Measurements from ENCODE around the gene OPCML. TPM values are rescaled to one million over a fixed set of nuclear protein-coding genes. Genes with fewer than 3 reads are reported as not detected.

The OPCML gene
- total RNA-seq, 1 experiment from 2014 or later: not detected

- H3K36me3 Mint-ChIP-seq (ENCODE audit: insufficient read depth, unreplicated experiment): no peaks in the 10 kb centered on the region
- H3K4me3 Mint-ChIP-seq (ENCODE audit: unreplicated experiment): no peak overlapping the region
- no peak for TF ChIP-seq CTCF (IDR thresholded peaks at IDR 0.05; ENCODE audit: insufficient read depth in 1 of 2, low read depth in 1 of 2, low read length in 1 of 2, severe bottlenecking in 1 of 2, unreplicated experiment in 1 of 2)
- no peaks in the 10 kb centered on the region for H3K9me3 Mint-ChIP-seq (ENCODE audit: unreplicated experiment)
- intact Hi-C loops (cut with micrococcal nuclease; ENCODE audit: unreplicated experiment): no loop called here
- H3K27me3 ChIP-seq (replicated peaks; ENCODE audit: control insufficient read depth, insufficient read depth, low read length): no peaks in the 10 kb centered on the region
- H3K27me3 Mint-ChIP-seq (ENCODE audit: insufficient read depth, unreplicated experiment): no peaks in the 10 kb centered on the region
- no peak overlapping the region for H3K27ac Mint-ChIP-seq (ENCODE audit: unreplicated experiment)
- no peaks in the 10 kb centered on the region for H3K4me1 ChIP-seq
- DNase-seq: no peak
- H3K9me3 ChIP-seq: peaks cover 2% of the 10 kb centered on the region; the same call in 1 of the 2 replicates
- H3K36me3 ChIP-seq (ENCODE audit: control insufficient read depth, insufficient read depth, low read length): no peaks in the 10 kb centered on the region
- H3K4me3 ChIP-seq (ENCODE audit: low read depth, low read length): no peak overlapping the region
- POLR2A ChIA-PET: no interaction called here
- CTCF ChIA-PET: no interaction called here
- H3K4me1 Mint-ChIP-seq (ENCODE audit: low read depth, unreplicated experiment): no peaks in the 10 kb centered on the region
- BruUV-seq (replicated peaks): no TSS peak
These were observed 633.6 kb downstream of the OPCML start for GRCh38 chr11:132898676-132899075.

- no peak overlapping the region for H3K4me3 Mint-ChIP-seq (ENCODE audit: unreplicated experiment)
- DNase-seq: no peak
- H3K36me3 Mint-ChIP-seq (ENCODE audit: insufficient read depth, unreplicated experiment): no peaks in the 10 kb centered on the region
- no peak overlapping the region for H3K27ac Mint-ChIP-seq (ENCODE audit: unreplicated experiment)
- no peak for TF ChIP-seq CTCF (IDR thresholded peaks at IDR 0.05; ENCODE audit: insufficient read depth in 1 of 2, low read depth in 1 of 2, low read length in 1 of 2, severe bottlenecking in 1 of 2, unreplicated experiment in 1 of 2)
- no TSS peak for BruUV-seq (replicated peaks)
- POLR2A ChIA-PET: no interaction called here
- no peaks in the 10 kb centered on the region for H3K27me3 Mint-ChIP-seq (ENCODE audit: insufficient read depth, unreplicated experiment)
- no peak overlapping the region for H3K4me3 ChIP-seq (ENCODE audit: low read depth, low read length)
- no peaks in the 10 kb centered on the region for H3K27me3 ChIP-seq (replicated peaks; ENCODE audit: control insufficient read depth, insufficient read depth, low read length)
- intact Hi-C loops (cut with micrococcal nuclease; ENCODE audit: unreplicated experiment): no loop called here
- CTCF ChIA-PET: no interaction called here
- H3K4me1 Mint-ChIP-seq (ENCODE audit: low read depth, unreplicated experiment): no peaks in the 10 kb centered on the region
- H3K4me1 ChIP-seq: no peaks in the 10 kb centered on the region
- no peaks in the 10 kb centered on the region for H3K36me3 ChIP-seq (ENCODE audit: control insufficient read depth, insufficient read depth, low read length)
- peaks cover 2% of the 10 kb centered on the region; the same call in 1 of the 2 replicates for H3K9me3 ChIP-seq
- no peaks in the 10 kb centered on the region for H3K9me3 Mint-ChIP-seq (ENCODE audit: unreplicated experiment)
These were observed 634.3 kb downstream of the OPCML start for GRCh38 chr11:132898021-132898420.

- no peak overlapping the region for H3K4me3 ChIP-seq (ENCODE audit: low read depth, low read length)
- TF ChIP-seq CTCF (IDR thresholded peaks at IDR 0.05; ENCODE audit: insufficient read depth in 1 of 2, low read depth in 1 of 2, low read length in 1 of 2, severe bottlenecking in 1 of 2, unreplicated experiment in 1 of 2): no peak
- Mint-ChIP-seq H3K9me3 (ENCODE audit: unreplicated experiment) (no peaks in the 10 kb centered on the region), H3K27ac (ENCODE audit: unreplicated experiment) (no peak overlapping the region), H3K4me1 (ENCODE audit: low read depth, unreplicated experiment) (no peaks in the 10 kb centered on the region), H3K36me3 (ENCODE audit: insufficient read depth, unreplicated experiment) (no peaks in the 10 kb centered on the region), H3K27me3 (ENCODE audit: insufficient read depth, unreplicated experiment) (peaks cover 5% of the 10 kb centered on the region), H3K4me3 (ENCODE audit: unreplicated experiment) (no peak overlapping the region)
- intact Hi-C loops (cut with micrococcal nuclease; ENCODE audit: unreplicated experiment): no loop called here
- CTCF ChIA-PET: no interaction called here
- BruUV-seq (replicated peaks): no TSS peak
- no peaks in the 10 kb centered on the region for H3K27me3 ChIP-seq (replicated peaks; ENCODE audit: control insufficient read depth, insufficient read depth, low read length)
- no peaks in the 10 kb centered on the region for H3K9me3 ChIP-seq
- no peak for DNase-seq
- POLR2A ChIA-PET: no interaction called here
- no peaks in the 10 kb centered on the region for H3K4me1 ChIP-seq
- H3K36me3 ChIP-seq (ENCODE audit: control insufficient read depth, insufficient read depth, low read length): no peaks in the 10 kb centered on the region
These were observed 637.0 kb downstream of the OPCML start for GRCh38 chr11:132895340-132895739.
